SK-N-SH (cell line): Measurements from ENCODE around the gene IGSF9. TPM values are rescaled to one million over a fixed set of nuclear protein-coding genes. Genes with fewer than 3 reads are reported as not detected.

Experiments used
- CTCF ChIA-PET: fragments of 300-600, 350-600 bp; formaldehyde crosslinking; extraction: SDS; loops from one replicate; lab custom pipeline; 2021; lab: Yijun Ruan, JAX
- POLR2A ChIA-PET: fragments of 350-600 bp; sonication (Branson Sonifier 250); formaldehyde crosslinking; extraction: SDS; loops from one replicate; lab custom pipeline; 2020; ENCODE audit warnings: antibody characterized with exemption, inconsistent platforms; lab: Yijun Ruan, JAX
- DNase-seq: peaks from one replicate; pipeline ENCODE4 v3.0.0; 2012
- H2AFZ ChIP-seq: fragments of 200-600 bp; sonication (generic); 2 replicates; pipeline ENCODE4 v1.8.1; 2016; ENCODE audit warnings: antibody characterized with exemption, mild to moderate bottlenecking, low read depth
- H3F3A ChIP-seq: fragments of 200-600 bp; sonication (generic); replicated peaks from 2 replicates; pipeline ENCODE3; 2016; ENCODE audit warnings: antibody characterized with exemption, mild to moderate bottlenecking; ENCODE audit not compliant: insufficient read depth
- H3K27ac ChIP-seq, 2 experiments: fragments of 200-500 bp in 1 of 2; fragments of 200-600 bp in 1 of 2; sonication (Bioruptor generic) in 1 of 2; sonication (generic), shearing (Covaris generic) in 1 of 2; 2 replicates each; pipeline versions ENCODE4 v1.5.1 to v1.6.1; 2014 to 2016; ENCODE audit warnings: low read depth in 2 of 2, inconsistent platforms in 1 of 2, low read length in 1 of 2, mild to moderate bottlenecking in 1 of 2, mixed read lengths in 1 of 2
- H3K27me3 ChIP-seq: fragments of 200-600 bp; sonication (generic), shearing (Covaris generic); 2 replicates; pipeline ENCODE4 v1.6.1; 2016; ENCODE audit warnings: mixed run types; ENCODE audit not compliant: insufficient read depth
- H3K36me3 ChIP-seq, 2 experiments: fragments of 200-500 bp in 1 of 2; fragments of 200-600 bp in 1 of 2; sonication (Bioruptor generic) in 1 of 2; sonication (generic) in 1 of 2; replicated peaks in 1 of 2; 2 replicates each; pipeline versions ENCODE3 to v1.5.1; 2014 to 2016; ENCODE audit warnings: low read length in 1 of 2, mild to moderate bottlenecking in 1 of 2; ENCODE audit not compliant: insufficient read depth in 2 of 2, control insufficient read depth in 1 of 2
- H3K4me1 ChIP-seq, 2 experiments: fragments of 200-500 bp in 1 of 2; fragments of 200-600 bp in 1 of 2; sonication (Bioruptor generic) in 1 of 2; sonication (generic), shearing (Covaris generic) in 1 of 2; 2 replicates each; pipeline versions ENCODE4 v1.5.1 to v1.6.1; 2014 to 2016; ENCODE audit warnings: low read depth in 1 of 2, low read length in 1 of 2, mixed run types in 1 of 2; ENCODE audit not compliant: insufficient read depth in 2 of 2, control insufficient read depth in 1 of 2
- H3K4me2 ChIP-seq: fragments of 200-600 bp; sonication (generic), shearing (Covaris generic); 2 replicates; pipeline ENCODE4 v1.6.1; 2017; ENCODE audit warnings: mixed run types
- H3K4me3 ChIP-seq, 2 experiments: fragments of 200-500 bp in 1 of 2; fragments of 200-600 bp in 1 of 2; sonication (Bioruptor generic) in 1 of 2; sonication (generic), shearing (Covaris generic) in 1 of 2; 2 replicates each; pipeline versions ENCODE4 v1.5.1 to v1.8.1; 2014 to 2016; ENCODE audit warnings: low read depth in 2 of 2, inconsistent platforms in 1 of 2, low read length in 1 of 2, mild to moderate bottlenecking in 1 of 2, mixed read lengths in 1 of 2, moderate library complexity in 1 of 2
- H3K79me2 ChIP-seq: fragments of 200-600 bp; sonication (generic); 2 replicates; pipeline ENCODE4 v1.8.1; 2017; ENCODE audit warnings: mild to moderate bottlenecking; ENCODE audit not compliant: insufficient read depth
- H3K9ac ChIP-seq: fragments of 200-600 bp; sonication (generic); 2 replicates; pipeline ENCODE4 v1.6.1; 2017; ENCODE audit warnings: mixed run types
- H3K9me2 ChIP-seq: fragments of 200-600 bp; sonication (generic); 2 replicates; pipeline ENCODE4 v1.6.1; 2017; ENCODE audit warnings: mixed run types
- H3K9me3 ChIP-seq: fragments of 200-600 bp; sonication (generic); 2 replicates; pipeline ENCODE4 v1.6.1; 2017; ENCODE audit warnings: mixed run types, mild to moderate bottlenecking, moderate library complexity
- H4K20me1 ChIP-seq: fragments of 200-600 bp; sonication (generic); 2 replicates; pipeline ENCODE4 v1.6.1; 2017; ENCODE audit warnings: mild to moderate bottlenecking, mixed run types; ENCODE audit not compliant: insufficient read depth
- EP300 ChIP-seq, 2 experiments: IDR thresholded peaks; 2 replicates each; pipeline versions ENCODE4 v1.4.0 to v1.6.1; 2012; ENCODE audit warnings: borderline replicate concordance in 1 of 2, low read depth in 1 of 2, low read length in 1 of 2
- FOXM1 ChIP-seq: IDR thresholded peaks from 2 replicates; pipeline ENCODE4 v1.4.0; 2012; ENCODE audit warnings: low read depth, mild to moderate bottlenecking
- GABPA ChIP-seq: IDR thresholded peaks from 2 replicates; pipeline ENCODE4 v1.4.0; 2012; ENCODE audit warnings: low read depth, mild to moderate bottlenecking
- MEF2A ChIP-seq: IDR thresholded peaks from 2 replicates; pipeline ENCODE4 v1.4.0; 2012; ENCODE audit warnings: low read depth, borderline replicate concordance
- MXI1 ChIP-seq: IDR thresholded peaks from 2 replicates; pipeline ENCODE4 v1.6.1; 2012; ENCODE audit warnings: mild to moderate bottlenecking, low read depth, low read length, improper control_type of control experiment
- NRF1 ChIP-seq: IDR thresholded peaks from 2 replicates; pipeline ENCODE4 v1.6.1; 2012; ENCODE audit warnings: low read depth, mild to moderate bottlenecking, low read length
- POLR2AphosphoS5 ChIP-seq: IDR thresholded peaks from 2 replicates; pipeline ENCODE4 v1.6.1; 2012; ENCODE audit warnings: low read depth, low read length
- RAD21 ChIP-seq: IDR thresholded peaks from 2 replicates; pipeline ENCODE4 v1.6.1; 2012; ENCODE audit warnings: mild to moderate bottlenecking, low read length
- RCOR1 ChIP-seq: fragments of 150-350 bp; IDR thresholded peaks from 2 replicates; pipeline ENCODE4 v1.6.1; 2017; ENCODE audit warnings: antibody characterized with exemption, low read length
- RFX5 ChIP-seq: IDR thresholded peaks from 2 replicates; pipeline ENCODE4 v1.6.1; 2012; ENCODE audit warnings: mild to moderate bottlenecking, improper control_type of control experiment, low read length
- SIN3A ChIP-seq: IDR thresholded peaks from 2 replicates; pipeline ENCODE4 v1.6.1; 2012; ENCODE audit warnings: low read depth, mild to moderate bottlenecking, low read length, moderate library complexity, borderline replicate concordance
- TCF12 ChIP-seq: IDR thresholded peaks from 2 replicates; pipeline ENCODE4 v1.4.0; 2012
- WGBS: methylation state at CpG from one replicate; pipeline ENCODE4 v1.1.6; 2017; ENCODE audit warnings: low lambda C conversion rate; 5-methylcytosine and 5-hydroxymethylcytosine counted together
- polyA plus RNA-seq, 3 experiments: library from polyadenylated mRNA; depleted of rRNA; stranded (reverse); fragments of >200 nt; gene quantifications; 2 replicates each; pipeline ENCODE4 v1.2.3, GENCODE V29; 2012
- TF ChIP-seq, protein P1 (sequence below): IDR thresholded peaks from 2 replicates; pipeline ENCODE4 v1.4.0; 2012; ENCODE audit warnings: low read depth
- TF ChIP-seq, protein P2 (sequence below): IDR thresholded peaks from 2 replicates; pipeline ENCODE4; 2012
- TF ChIP-seq, protein P3 (sequence below): IDR thresholded peaks from 2 replicates; pipeline ENCODE4 v1.4.0; 2012; ENCODE audit warnings: low read depth, borderline replicate concordance
- TF ChIP-seq, protein P4 (sequence below): IDR thresholded peaks from 2 replicates; pipeline ENCODE4 v1.4.0; 2012; ENCODE audit warnings: low read depth, borderline replicate concordance
- TF ChIP-seq, protein P5 (sequence below): fragments of 200-600 bp; sonication (generic); IDR thresholded peaks from 2 replicates; pipeline ENCODE4 v1.6.1; 2017; ENCODE audit warnings: antibody characterized with exemption, mild to moderate bottlenecking, moderate library complexity
- TF ChIP-seq, protein P6 (sequence below): fragments of 150-350 bp; IDR thresholded peaks from 2 replicates; pipeline ENCODE4 v1.6.1; 2016; ENCODE audit warnings: mild to moderate bottlenecking, low read depth, low read length

Gene IGSF9
- polyA plus RNA-seq, 1 of the 3 experiments (the other 2 are of a cell fraction) = 2.4 TPM

DNA sequence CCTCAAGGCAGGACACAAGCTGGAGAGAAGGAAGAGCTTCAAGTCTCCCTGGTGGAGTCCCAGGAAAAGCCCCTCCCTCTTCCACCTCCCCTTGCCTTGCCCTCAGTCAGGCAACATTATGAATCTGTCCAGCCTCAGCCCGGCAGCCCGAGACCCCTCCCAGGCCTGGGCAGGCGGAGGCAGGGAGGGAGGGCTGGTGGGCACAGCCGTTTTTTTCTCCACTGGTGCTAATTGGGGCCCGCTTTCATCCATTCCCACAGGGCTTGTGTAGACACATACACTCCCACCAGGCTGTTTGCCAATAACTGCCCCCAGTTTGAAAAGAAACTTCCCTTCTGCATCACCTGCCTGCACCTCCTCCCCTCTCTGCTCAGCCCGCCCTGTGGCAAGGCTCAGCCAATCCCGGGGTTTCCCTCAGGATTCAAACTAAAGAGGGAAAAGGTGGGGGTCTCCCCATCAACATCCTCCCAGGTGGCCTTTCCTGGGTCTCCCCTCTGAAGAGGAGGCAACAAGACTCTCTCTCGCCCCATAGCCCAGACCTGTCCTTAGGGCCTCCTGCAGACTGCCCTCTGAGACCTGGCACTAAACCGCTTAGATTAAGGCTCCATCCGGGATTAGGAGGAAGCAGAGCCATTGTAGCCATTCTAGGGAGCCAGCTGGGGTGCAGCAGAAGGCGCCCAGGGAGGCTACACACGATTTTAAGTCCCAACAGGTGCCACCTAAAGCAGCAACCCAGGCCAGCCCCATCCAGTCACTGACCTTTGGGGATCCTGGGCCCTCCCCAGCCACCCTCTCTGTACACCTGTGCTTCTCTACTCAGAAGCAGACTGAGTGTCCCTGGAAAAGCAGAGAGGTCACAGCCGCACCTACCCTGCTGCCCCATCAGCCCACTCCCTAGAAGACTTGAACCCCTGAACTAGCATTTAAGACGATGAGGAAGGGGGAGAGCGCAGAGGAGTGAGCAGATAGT is 3.5 kb downstream of the IGSF9 start:
- no peaks in the 10 kb centered on the region for H4K20me1 ChIP-seq
- DNase-seq = no peak
- TF ChIP-seq, protein P1, sequence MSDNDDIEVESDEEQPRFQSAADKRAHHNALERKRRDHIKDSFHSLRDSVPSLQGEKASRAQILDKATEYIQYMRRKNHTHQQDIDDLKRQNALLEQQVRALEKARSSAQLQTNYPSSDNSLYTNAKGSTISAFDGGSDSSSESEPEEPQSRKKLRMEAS = no peak
- TF ChIP-seq RCOR1 (no peak), GABPA (no peak), FOXM1 (no peak), NRF1 (no peak), RAD21 (no peak), MXI1 (no peak), TCF12 (no peak), EP300 (IDR thresholded peaks at IDR 0.05; ENCODE audit: borderline replicate concordance in 1 of 2, low read depth in 1 of 2, low read length in 1 of 2) (no peak), SIN3A (no peak), RFX5 (no peak), MEF2A (no peak), POLR2AphosphoS5 (no peak)
- TF ChIP-seq, protein P2, sequence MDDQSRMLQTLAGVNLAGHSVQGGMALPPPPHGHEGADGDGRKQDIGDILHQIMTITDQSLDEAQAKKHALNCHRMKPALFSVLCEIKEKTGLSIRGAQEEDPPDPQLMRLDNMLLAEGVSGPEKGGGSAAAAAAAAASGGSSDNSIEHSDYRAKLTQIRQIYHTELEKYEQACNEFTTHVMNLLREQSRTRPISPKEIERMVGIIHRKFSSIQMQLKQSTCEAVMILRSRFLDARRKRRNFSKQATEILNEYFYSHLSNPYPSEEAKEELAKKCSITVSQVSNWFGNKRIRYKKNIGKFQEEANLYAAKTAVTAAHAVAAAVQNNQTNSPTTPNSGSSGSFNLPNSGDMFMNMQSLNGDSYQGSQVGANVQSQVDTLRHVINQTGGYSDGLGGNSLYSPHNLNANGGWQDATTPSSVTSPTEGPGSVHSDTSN = no peak
- TF ChIP-seq, protein P3, sequence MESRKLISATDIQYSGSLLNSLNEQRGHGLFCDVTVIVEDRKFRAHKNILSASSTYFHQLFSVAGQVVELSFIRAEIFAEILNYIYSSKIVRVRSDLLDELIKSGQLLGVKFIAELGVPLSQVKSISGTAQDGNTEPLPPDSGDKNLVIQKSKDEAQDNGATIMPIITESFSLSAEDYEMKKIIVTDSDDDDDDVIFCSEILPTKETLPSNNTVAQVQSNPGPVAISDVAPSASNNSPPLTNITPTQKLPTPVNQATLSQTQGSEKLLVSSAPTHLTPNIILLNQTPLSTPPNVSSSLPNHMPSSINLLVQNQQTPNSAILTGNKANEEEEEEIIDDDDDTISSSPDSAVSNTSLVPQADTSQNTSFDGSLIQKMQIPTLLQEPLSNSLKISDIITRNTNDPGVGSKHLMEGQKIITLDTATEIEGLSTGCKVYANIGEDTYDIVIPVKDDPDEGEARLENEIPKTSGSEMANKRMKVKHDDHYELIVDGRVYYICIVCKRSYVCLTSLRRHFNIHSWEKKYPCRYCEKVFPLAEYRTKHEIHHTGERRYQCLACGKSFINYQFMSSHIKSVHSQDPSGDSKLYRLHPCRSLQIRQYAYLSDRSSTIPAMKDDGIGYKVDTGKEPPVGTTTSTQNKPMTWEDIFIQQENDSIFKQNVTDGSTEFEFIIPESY = no peak
- TF ChIP-seq, protein P4, sequence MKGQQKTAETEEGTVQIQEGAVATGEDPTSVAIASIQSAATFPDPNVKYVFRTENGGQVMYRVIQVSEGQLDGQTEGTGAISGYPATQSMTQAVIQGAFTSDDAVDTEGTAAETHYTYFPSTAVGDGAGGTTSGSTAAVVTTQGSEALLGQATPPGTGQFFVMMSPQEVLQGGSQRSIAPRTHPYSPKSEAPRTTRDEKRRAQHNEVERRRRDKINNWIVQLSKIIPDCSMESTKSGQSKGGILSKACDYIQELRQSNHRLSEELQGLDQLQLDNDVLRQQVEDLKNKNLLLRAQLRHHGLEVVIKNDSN = no peak
- TF ChIP-seq, protein P5, sequence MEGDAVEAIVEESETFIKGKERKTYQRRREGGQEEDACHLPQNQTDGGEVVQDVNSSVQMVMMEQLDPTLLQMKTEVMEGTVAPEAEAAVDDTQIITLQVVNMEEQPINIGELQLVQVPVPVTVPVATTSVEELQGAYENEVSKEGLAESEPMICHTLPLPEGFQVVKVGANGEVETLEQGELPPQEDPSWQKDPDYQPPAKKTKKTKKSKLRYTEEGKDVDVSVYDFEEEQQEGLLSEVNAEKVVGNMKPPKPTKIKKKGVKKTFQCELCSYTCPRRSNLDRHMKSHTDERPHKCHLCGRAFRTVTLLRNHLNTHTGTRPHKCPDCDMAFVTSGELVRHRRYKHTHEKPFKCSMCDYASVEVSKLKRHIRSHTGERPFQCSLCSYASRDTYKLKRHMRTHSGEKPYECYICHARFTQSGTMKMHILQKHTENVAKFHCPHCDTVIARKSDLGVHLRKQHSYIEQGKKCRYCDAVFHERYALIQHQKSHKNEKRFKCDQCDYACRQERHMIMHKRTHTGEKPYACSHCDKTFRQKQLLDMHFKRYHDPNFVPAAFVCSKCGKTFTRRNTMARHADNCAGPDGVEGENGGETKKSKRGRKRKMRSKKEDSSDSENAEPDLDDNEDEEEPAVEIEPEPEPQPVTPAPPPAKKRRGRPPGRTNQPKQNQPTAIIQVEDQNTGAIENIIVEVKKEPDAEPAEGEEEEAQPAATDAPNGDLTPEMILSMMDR = no peak
- TF ChIP-seq, protein P6, sequence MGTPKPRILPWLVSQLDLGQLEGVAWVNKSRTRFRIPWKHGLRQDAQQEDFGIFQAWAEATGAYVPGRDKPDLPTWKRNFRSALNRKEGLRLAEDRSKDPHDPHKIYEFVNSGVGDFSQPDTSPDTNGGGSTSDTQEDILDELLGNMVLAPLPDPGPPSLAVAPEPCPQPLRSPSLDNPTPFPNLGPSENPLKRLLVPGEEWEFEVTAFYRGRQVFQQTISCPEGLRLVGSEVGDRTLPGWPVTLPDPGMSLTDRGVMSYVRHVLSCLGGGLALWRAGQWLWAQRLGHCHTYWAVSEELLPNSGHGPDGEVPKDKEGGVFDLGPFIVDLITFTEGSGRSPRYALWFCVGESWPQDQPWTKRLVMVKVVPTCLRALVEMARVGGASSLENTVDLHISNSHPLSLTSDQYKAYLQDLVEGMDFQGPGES = no peak
- TF ChIP-seq, all 33 proteins: peak for 0
- Histone ChIP-seq H3K36me3 (no peaks in the 10 kb centered on the region), H3K27ac (no peak overlapping the region; a peak in 1 of 4 replicates), H3K4me3 (no peak overlapping the region), H3F3A (no peaks in the 10 kb centered on the region), H3K9me2 (no peaks in the 10 kb centered on the region), H2AFZ (no peak overlapping the region), H3K4me1 (peaks cover 0 to 36% of the 10 kb centered on the region in 2 experiments; a peak in 1 of 4 replicates), H3K79me2 (no peaks in the 10 kb centered on the region), H3K9ac (no peak overlapping the region), H3K27me3 (no peaks in the 10 kb centered on the region), H3K4me2 (no peak overlapping the region), H3K9me3 (no peaks in the 10 kb centered on the region)
- 79% methylated on average over 8 of the region's 15 CpGs for WGBS
- ChIA-PET CTCF (interaction anchor here (1.1 to 22.3 kb wide), 3 partner anchors 21 to 64 kb away, joined by 3 to 460 read pairs (median 101); no protein-coding TSS in a partner anchor), POLR2A (no interaction called here)
